ENCODE data around the gene PHACTR3. TPM values are rescaled to one million over a fixed set of nuclear protein-coding genes. Genes with fewer than 3 reads are reported as not detected.
"Not testable (repeated sequence)": the region's sequence is repeated elsewhere in the genome, so short reads cannot be mapped to it uniquely, and the experiment has no call there.

Gene PHACTR3
- total RNA-seq, 1 donor from 2014 or later = not detected

DNA sequence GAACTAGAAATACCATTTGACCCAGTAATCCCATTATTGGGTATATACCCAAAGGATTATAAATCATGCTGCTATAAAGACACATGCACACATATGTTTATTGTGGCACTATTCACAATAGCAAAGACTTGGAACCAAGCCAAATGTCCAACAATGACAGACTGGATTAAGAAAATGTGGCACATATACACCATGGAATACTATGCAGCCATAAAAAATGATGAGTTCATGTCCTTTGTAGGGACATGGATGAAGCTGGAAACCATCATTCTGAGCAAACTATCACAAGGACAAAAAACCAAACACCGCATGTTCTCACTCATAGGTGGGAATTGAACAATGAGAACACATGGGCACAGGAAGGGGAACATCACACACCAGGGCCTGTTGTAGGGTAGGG is 252.2 kb downstream of the PHACTR3 start:
- not testable (repeated sequence) for H3K4me3 Mint-ChIP-seq (ENCODE audit: low read depth)

DNA sequence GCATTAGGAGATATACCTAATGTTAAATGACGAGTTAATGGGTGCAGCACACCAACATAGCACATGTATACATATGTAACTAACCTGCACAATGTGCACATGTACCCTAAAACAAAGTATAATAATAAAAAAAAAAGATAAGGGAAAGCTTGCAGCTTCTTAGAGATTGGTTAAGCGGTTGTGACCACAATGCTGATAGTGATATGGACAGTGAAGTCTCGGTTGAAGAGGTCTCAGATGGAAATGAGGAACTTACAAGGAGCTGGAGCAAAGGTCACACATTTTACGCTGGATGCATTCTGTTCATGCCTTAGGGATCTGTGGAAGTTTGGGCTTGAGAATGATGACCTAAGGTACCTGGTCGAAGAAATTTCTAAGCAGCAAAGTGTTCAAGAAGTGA is 252.6 kb downstream of the PHACTR3 start:
- not testable (repeated sequence) for H3K27me3 Mint-ChIP-seq (ENCODE audit: low read depth); H3K4me3 Mint-ChIP-seq (ENCODE audit: low read depth); H3K4me1 Mint-ChIP-seq (ENCODE audit: low read depth); H3K27ac Mint-ChIP-seq; H3K36me3 Mint-ChIP-seq (ENCODE audit: low read depth); H3K9me3 Mint-ChIP-seq; DNase-seq (ENCODE audit: low spot score)
- intact Hi-C loops (cut with micrococcal nuclease) = loop anchor here (10.0 kb wide), 1 partner anchor 262 kb away; no protein-coding TSS in a partner anchor

More for the DNA sequence above, 252.2 kb downstream of the PHACTR3 start:
- H3K4me1 Mint-ChIP-seq (ENCODE audit: low read depth); H3K36me3 Mint-ChIP-seq (ENCODE audit: low read depth); H3K9me3 Mint-ChIP-seq; H3K27ac Mint-ChIP-seq; H3K27me3 Mint-ChIP-seq (ENCODE audit: low read depth); DNase-seq (ENCODE audit: low spot score): not testable (repeated sequence)
- intact Hi-C loops (cut with micrococcal nuclease) = loop anchor here (10.0 kb wide), 1 partner anchor 262 kb away; no protein-coding TSS in a partner anchor

GRCh38 chr20:59857966-59858365 is 253.6 kb downstream of the PHACTR3 start:
- no peak overlapping the region for H3K27ac Mint-ChIP-seq

DNA sequence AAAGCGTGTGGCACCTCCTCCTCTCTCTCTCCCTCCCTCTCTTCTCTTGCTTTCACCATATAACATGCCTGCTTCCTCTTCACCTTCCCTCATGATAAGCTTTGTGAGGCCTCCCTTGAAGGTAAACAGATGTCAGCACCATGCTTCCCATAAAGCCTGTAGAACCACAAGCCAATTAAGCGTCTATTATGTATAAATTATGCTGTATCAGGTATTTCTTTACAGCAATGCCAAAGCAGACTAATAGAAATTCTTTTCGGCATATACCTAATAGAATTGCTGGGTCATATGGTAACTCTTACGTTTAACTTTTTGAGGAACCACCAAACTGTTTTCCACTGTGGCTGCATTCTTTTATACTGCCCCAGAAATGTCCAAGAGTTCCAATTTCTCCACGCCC is 254.1 kb downstream of the PHACTR3 start:
- H3K9me3 Mint-ChIP-seq = no peaks in the 10 kb centered on the region
- DNase-seq (ENCODE audit: low spot score) = no peak
- H3K4me3 Mint-ChIP-seq (ENCODE audit: low read depth) = no peak overlapping the region
- H3K27me3 Mint-ChIP-seq (ENCODE audit: low read depth) = peaks cover 8% of the 10 kb centered on the region
- intact Hi-C loops (cut with micrococcal nuclease) = loop anchor here (10.0 kb wide), 1 partner anchor 264 kb away; no protein-coding TSS in a partner anchor
- H3K4me1 Mint-ChIP-seq (ENCODE audit: low read depth) = no peaks in the 10 kb centered on the region
- H3K36me3 Mint-ChIP-seq (ENCODE audit: low read depth) = no peaks in the 10 kb centered on the region
- H3K27ac Mint-ChIP-seq = no peak overlapping the region

More at GRCh38 chr20:59857966-59858365, 253.6 kb downstream of the PHACTR3 start:
- Mint-ChIP-seq H3K27me3 (ENCODE audit: low read depth) (peaks cover 8% of the 10 kb centered on the region), H3K4me3 (ENCODE audit: low read depth) (no peak overlapping the region), H3K36me3 (ENCODE audit: low read depth) (no peaks in the 10 kb centered on the region), H3K4me1 (ENCODE audit: low read depth) (no peaks in the 10 kb centered on the region), H3K9me3 (no peaks in the 10 kb centered on the region)
- no peak for DNase-seq (ENCODE audit: low spot score)
- intact Hi-C loops (cut with micrococcal nuclease) = loop anchor here (10.0 kb wide), 1 partner anchor 263 kb away; no protein-coding TSS in a partner anchor

- Mint-ChIP-seq H3K4me3 (ENCODE audit: low read depth) (no peak overlapping the region), H3K27ac (no peak overlapping the region), H3K4me1 (ENCODE audit: low read depth) (no peaks in the 10 kb centered on the region), H3K9me3 (no peaks in the 10 kb centered on the region), H3K36me3 (ENCODE audit: low read depth) (no peaks in the 10 kb centered on the region), H3K27me3 (ENCODE audit: low read depth) (peaks cover 8% of the 10 kb centered on the region)
- intact Hi-C loops (cut with micrococcal nuclease) = no loop called here
- DNase-seq (ENCODE audit: low spot score) = no peak
Observed at GRCh38 chr20:59861401-59861800, 257.1 kb downstream of the PHACTR3 start.

GRCh38 chr20:59863058-59863457 is 258.7 kb downstream of the PHACTR3 start:
- H3K27ac Mint-ChIP-seq = no peak overlapping the region
- no peak overlapping the region for H3K4me3 Mint-ChIP-seq (ENCODE audit: low read depth)
- no peaks in the 10 kb centered on the region for H3K4me1 Mint-ChIP-seq (ENCODE audit: low read depth)
- intact Hi-C loops (cut with micrococcal nuclease) = no loop called here
- no peaks in the 10 kb centered on the region for H3K36me3 Mint-ChIP-seq (ENCODE audit: low read depth)
- peaks cover 11% of the 10 kb centered on the region for H3K27me3 Mint-ChIP-seq (ENCODE audit: low read depth)
- H3K9me3 Mint-ChIP-seq = no peaks in the 10 kb centered on the region
- no peak for DNase-seq (ENCODE audit: low spot score)

DNA sequence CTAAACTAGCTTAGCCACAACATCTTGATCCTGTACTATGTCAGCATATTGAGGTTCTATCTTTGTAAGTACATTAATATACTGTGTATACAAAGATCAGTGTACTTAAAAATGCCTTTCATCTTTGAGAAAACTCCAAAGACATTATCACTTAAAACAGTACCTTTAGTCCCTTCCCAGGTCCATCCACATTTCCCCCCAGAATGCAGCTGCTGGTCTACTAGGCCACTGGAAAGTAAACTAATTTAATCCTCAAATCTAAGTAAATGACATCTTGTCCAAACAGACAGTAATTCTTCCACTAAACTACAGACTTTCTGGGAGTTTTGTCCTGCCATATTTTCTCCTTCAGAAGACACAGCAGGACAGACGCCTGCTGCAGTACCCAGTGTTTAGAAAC is 260.4 kb downstream of the PHACTR3 start:
- H3K27ac Mint-ChIP-seq = no peak overlapping the region
- no peaks in the 10 kb centered on the region for H3K36me3 Mint-ChIP-seq (ENCODE audit: low read depth)
- no peak overlapping the region for H3K4me3 Mint-ChIP-seq (ENCODE audit: low read depth)
- no peaks in the 10 kb centered on the region for H3K9me3 Mint-ChIP-seq
- no peak for DNase-seq (ENCODE audit: low spot score)
- intact Hi-C loops (cut with micrococcal nuclease) = no loop called here
- H3K27me3 Mint-ChIP-seq (ENCODE audit: low read depth) = peaks cover 11% of the 10 kb centered on the region
- H3K4me1 Mint-ChIP-seq (ENCODE audit: low read depth) = no peaks in the 10 kb centered on the region

GRCh38 chr20:59866338-59866737 is 262.0 kb downstream of the PHACTR3 start:
- no peak for DNase-seq (ENCODE audit: low spot score)
- Mint-ChIP-seq H3K27ac (no peak overlapping the region), H3K9me3 (no peaks in the 10 kb centered on the region), H3K4me3 (ENCODE audit: low read depth) (no peak overlapping the region), H3K36me3 (ENCODE audit: low read depth) (no peaks in the 10 kb centered on the region), H3K4me1 (ENCODE audit: low read depth) (peaks cover 8% of the 10 kb centered on the region), H3K27me3 (ENCODE audit: low read depth) (peaks cover 11% of the 10 kb centered on the region)
- intact Hi-C loops (cut with micrococcal nuclease) = no loop called here

GRCh38 chr20:59871096-59871495 is 266.8 kb downstream of the PHACTR3 start:
- H3K4me1 Mint-ChIP-seq (ENCODE audit: low read depth) = peaks cover 11% of the 10 kb centered on the region

DNA sequence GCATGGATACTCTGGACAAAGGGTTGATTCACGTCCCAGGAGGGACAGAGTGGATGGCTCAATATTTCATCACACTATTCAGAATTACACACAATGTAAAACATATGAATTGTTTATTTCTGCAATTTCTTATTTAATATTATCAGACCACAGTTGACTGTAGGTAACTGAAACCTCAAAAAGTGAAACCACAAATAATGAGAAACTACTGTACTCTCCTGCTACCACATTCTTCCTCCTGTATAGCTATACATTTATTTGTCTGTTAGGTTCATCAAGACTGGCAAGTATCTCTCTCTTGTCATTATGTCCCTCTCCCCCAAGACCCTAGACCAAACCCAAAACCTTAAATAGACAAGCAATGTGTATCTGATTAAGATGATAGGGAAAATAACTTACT is 269.1 kb downstream of the PHACTR3 start:
- intact Hi-C loops (cut with micrococcal nuclease) = no loop called here
- Mint-ChIP-seq H3K36me3 (ENCODE audit: low read depth) (no peaks in the 10 kb centered on the region), H3K4me3 (ENCODE audit: low read depth) (no peak overlapping the region), H3K9me3 (no peaks in the 10 kb centered on the region), H3K4me1 (ENCODE audit: low read depth) (peaks cover 11% of the 10 kb centered on the region), H3K27me3 (ENCODE audit: low read depth) (no peaks in the 10 kb centered on the region), H3K27ac (no peak overlapping the region)
- no peak for DNase-seq (ENCODE audit: low spot score)

More at GRCh38 chr20:59871096-59871495, 266.8 kb downstream of the PHACTR3 start:
- intact Hi-C loops (cut with micrococcal nuclease) = no loop called here
- Mint-ChIP-seq H3K36me3 (ENCODE audit: low read depth) (no peaks in the 10 kb centered on the region), H3K27me3 (ENCODE audit: low read depth) (peaks cover 3% of the 10 kb centered on the region), H3K27ac (no peak overlapping the region), H3K9me3 (no peaks in the 10 kb centered on the region), H3K4me3 (ENCODE audit: low read depth) (no peak overlapping the region)
- DNase-seq (ENCODE audit: low spot score) = no peak

DNA sequence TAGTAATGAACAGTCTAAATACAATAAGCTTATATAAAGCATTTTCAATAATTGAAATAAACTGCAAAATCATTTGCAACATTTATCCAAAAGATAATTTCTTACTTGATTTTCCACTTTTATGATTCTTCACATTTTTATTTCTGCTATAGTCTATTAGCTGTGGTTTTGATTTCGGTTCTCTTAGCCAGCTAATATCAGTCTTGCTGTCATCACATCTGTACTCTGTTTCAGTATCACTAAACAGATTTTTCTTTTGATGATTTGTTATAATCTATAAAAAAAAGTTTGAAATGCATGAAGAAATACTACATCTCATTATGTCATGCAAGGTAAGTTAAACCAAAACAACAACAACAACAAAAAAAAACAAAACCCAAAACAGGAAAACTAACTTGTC is 275.9 kb downstream of the PHACTR3 start:
- H3K9me3 Mint-ChIP-seq = no peaks in the 10 kb centered on the region
- no peaks in the 10 kb centered on the region for H3K27me3 Mint-ChIP-seq (ENCODE audit: low read depth)
- H3K4me3 Mint-ChIP-seq (ENCODE audit: low read depth) = no peak overlapping the region
- no peak overlapping the region for H3K27ac Mint-ChIP-seq
- H3K36me3 Mint-ChIP-seq (ENCODE audit: low read depth) = no peaks in the 10 kb centered on the region
- no peak for DNase-seq (ENCODE audit: low spot score)
- intact Hi-C loops (cut with micrococcal nuclease) = no loop called here
- no peaks in the 10 kb centered on the region for H3K4me1 Mint-ChIP-seq (ENCODE audit: low read depth)

DNA sequence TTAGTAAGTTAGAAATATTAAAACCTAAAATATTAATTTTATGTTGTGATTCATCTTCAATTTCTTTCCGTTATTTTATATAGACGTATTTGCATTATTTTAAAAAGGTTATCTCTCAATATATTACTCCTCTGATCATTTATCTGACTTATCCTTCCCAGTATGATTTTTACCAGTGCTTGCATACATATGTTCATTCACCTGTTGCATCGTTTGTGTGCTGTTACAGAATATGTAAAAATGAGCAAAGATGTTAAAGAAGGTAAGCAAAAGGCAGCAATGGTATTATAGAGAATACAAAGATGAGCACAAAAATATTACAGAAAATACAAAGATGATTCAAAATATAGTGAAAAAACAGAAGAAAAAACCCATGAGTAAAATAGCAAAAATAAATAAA is 280.2 kb downstream of the PHACTR3 start:
- no peak for DNase-seq (ENCODE audit: low spot score)
- Mint-ChIP-seq H3K9me3 (no peaks in the 10 kb centered on the region), H3K27me3 (ENCODE audit: low read depth) (no peaks in the 10 kb centered on the region), H3K27ac (no peak overlapping the region), H3K4me3 (ENCODE audit: low read depth) (no peak overlapping the region), H3K4me1 (ENCODE audit: low read depth) (no peaks in the 10 kb centered on the region), H3K36me3 (ENCODE audit: low read depth) (peaks cover 3% of the 10 kb centered on the region)
- intact Hi-C loops (cut with micrococcal nuclease) = no loop called here

GRCh38 chr20:59888050-59888449 is 283.7 kb downstream of the PHACTR3 start:
- no peak overlapping the region for H3K4me3 Mint-ChIP-seq (ENCODE audit: low read depth)

DNA sequence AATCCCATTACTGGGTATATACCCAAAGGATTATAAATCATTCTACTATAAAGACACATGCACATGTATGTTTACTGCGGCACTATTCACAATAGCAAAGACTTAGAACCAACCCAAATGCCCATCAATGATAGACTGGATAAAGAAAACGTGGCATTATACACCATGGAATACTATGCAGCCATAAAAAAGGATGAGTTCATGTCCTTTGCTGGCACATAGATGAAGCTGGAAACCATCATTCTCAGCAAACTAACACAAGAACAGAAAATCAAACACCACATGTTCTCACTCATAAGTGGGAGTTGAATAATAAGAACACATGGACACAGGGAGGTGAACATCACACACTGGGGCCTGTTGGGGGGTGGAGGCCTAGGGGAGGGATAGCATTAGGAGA is 285.7 kb downstream of the PHACTR3 start:
- H3K9me3 Mint-ChIP-seq; H3K36me3 Mint-ChIP-seq (ENCODE audit: low read depth); H3K27ac Mint-ChIP-seq; H3K4me3 Mint-ChIP-seq (ENCODE audit: low read depth); H3K27me3 Mint-ChIP-seq (ENCODE audit: low read depth); H3K4me1 Mint-ChIP-seq (ENCODE audit: low read depth); DNase-seq (ENCODE audit: low spot score); intact Hi-C loops (cut with micrococcal nuclease): not testable (repeated sequence)

More at GRCh38 chr20:59888050-59888449, 283.7 kb downstream of the PHACTR3 start:
- intact Hi-C loops (cut with micrococcal nuclease) = no loop called here
- peaks cover 3% of the 10 kb centered on the region for H3K36me3 Mint-ChIP-seq (ENCODE audit: low read depth)
- no peaks in the 10 kb centered on the region for H3K4me1 Mint-ChIP-seq (ENCODE audit: low read depth)
- H3K9me3 Mint-ChIP-seq = no peaks in the 10 kb centered on the region
- no peak for DNase-seq (ENCODE audit: low spot score)
- H3K27me3 Mint-ChIP-seq (ENCODE audit: low read depth) = no peaks in the 10 kb centered on the region
- H3K27ac Mint-ChIP-seq = no peak overlapping the region
